ENCODE measurements around the gene DENND2A.

The DENND2A gene

DNA sequence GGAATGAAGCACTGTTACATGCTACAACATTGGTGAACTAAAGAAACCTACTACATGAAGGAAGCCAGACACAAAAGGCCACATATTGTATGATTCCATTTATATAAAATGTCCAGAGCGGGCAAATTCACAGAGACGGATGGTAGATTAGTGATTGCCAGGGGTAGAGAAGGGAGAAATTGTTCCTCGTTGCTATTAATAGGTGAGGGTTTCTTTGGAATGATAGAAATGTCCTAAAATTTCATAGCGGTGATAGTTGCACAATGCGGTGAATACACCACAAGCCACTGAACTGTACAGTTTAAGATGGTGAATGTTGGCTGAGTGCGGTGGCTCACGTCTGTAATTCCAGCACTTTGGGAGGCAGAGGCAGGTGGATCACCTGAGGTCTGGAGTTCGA lies 29.0 kb downstream of the DENND2A start:
- DNase-seq = no peak

DNA sequence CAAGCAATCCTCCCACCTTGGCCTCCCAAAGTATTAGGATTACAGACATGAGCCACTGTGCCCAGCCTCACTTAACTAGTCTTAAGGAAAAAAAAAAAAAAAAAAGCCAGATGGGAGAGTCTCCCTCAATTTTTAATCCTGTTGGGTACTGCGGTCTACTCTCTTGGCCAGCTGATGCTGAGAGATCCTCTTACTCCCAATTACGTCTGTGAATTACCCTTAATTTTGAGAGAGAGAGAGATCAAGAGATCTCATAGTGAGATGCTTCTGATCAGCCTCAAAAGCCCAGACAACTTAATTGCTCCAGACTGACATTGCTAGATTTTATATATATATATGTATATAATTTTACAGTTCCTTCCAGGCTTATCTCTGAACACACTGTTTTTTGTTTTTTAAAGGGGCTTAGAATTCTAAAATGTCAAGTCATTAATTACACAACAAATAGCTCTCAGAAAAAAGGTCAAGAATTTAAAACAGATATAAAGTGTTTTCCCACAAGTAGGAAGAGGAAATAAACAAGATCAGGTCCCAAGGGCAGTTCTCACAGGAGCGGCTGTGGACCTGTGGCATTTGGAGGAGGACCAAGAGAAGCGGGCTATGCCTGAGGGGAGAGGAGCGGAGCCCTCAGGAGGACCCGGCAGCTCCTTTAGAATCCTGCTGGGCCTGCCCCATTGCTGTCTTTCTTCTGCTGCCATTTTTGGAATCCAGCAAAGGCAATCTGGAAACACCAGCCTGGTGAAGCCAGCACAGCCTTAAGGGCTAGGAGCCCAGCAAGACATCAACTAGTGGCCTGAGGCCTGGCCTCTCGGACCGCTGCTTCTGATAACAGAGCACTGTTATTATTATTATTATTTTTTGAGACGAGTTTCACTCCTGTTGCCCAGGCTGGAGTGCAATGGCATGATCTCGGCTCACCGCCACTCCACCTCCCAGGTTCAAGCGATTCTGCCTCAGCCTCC lies 30.1 kb downstream of the DENND2A start:
- no peak for DNase-seq

DNA sequence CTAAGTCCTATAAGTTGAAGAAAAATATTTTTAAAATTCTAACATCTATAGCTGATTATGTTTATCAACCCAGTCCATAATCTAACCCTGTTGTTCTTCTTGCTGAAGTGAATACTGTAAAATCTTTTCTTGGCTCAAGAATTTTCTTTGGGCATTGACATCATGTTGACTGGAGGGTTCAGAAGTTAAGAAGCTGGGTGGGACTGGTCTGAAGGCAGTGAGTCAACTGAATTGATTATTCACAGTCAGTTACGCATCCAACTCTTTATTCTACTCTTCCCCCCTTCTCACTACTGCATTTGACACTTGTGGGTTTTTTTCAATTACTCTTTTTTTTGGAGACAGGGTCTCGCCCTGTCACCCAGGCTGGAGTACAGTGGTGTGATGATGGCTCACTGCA lies 31.0 kb downstream of the DENND2A start:
- no peak for DNase-seq

DNA sequence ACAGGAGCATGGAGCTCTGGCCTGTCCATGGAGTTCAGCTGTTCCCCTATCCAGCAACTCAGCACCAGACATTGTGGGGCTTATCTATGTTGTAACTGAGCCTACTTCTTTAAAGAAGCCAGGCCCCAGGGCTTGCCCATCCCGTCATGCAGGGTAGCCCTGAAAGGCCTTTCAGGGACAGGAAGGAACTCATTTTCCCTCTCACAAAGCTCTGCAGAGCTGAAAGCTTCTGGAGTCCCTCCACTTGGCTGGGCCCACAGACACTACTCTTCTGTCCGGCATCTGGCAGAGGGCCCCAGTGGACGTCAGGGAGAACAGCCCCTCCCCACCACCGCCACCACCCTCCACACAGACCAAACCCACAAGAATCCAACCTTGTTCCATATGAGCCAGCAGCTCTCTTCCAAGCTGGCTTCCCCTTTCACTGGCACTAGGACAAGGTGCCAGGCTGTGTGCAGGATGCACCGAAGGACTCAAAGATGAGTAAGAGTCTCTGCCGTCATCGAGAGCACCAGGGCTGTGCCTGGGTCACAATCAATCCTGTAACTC lies 33.1 kb downstream of the DENND2A start:
- DNase-seq = no peak

DNA sequence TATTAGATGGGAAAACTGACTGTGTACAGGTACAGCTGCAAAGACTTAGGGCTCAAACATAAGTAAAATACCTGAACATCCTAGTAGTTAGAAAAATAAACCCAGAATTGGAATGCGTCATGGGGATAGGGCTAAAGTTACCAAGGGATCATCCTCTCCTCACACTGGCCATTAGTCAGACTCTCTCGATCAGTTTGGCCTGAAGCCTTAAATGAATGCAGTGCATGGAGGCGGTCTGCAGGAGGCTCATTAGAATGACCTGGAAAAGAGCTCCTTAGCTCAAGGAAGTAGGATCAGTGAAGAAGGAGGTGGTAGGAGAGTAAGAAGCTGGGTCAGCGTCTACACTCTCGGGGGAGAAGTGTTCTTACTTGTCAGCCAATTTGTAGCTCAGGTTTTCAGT lies 35.3 kb downstream of the DENND2A start:
- no peak for DNase-seq

DNA sequence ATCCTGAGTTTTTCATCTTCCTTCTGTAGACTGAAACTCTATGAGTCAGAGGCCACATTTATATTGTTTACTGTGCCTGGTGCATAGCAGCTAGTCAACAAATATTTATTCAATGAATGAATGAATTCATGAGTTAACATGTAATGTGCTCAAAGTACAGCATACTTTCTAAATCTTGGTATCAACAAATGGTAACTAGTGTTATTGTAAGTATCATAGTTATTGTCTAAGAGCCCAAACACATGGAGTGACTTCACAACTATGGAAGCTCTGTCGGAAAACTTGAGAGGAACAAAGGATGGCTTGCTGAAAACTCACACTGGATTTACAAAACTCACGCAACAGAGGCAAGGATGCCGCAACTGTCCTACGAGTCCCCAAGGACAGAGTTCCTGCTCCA lies 35.9 kb downstream of the DENND2A start:
- no peak for DNase-seq

DNA sequence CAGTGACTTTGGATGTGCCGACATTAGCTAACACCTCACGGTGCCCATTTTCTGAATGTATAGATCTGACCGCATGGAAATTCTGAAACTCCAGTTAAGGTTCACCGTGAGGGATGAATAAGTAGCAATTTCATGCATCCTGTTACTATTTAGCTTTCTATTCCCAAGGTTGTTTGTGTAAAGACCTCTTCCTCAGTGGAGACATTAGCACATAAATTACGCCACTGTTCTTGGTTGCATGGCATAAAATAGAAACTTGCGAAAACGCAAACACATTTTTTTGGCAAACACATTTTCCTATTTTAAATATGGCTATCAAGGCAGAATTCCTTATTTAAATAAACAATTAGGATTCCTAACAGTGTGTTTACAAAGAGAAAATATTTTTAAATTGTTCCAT lies 36.5 kb downstream of the DENND2A start:
- no peak for DNase-seq

DNA sequence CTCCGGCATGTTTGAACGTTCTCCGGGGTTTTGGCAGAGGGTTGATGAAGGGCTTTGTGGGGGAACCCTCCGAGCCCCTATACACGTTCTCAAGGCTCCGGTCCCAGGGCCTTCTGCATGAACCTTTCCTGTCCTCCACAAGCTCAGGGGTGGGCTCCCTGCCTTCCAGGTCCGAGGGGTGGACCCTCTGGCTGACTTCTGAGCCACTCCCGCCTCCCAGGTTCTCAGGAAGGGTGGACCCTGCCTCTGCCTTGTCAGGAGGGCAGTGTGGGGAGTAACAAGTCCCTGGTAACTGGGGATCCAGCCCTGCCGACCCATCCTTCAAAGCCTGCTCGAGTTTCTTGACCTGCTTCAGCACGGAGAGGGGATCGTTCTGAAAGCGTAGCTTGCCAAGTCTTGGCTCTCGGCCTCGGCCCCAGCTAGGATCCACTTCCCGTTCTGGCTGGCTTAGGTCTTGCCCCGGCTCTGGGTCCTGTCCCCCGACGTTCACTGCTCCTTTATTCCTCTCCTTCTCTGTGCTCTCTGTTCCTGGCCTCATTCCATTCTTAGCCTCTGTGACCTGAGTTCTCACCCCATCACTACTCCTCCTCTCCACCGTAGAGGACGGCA lies 38.9 kb downstream of the DENND2A start:
- no peak for DNase-seq

DNA sequence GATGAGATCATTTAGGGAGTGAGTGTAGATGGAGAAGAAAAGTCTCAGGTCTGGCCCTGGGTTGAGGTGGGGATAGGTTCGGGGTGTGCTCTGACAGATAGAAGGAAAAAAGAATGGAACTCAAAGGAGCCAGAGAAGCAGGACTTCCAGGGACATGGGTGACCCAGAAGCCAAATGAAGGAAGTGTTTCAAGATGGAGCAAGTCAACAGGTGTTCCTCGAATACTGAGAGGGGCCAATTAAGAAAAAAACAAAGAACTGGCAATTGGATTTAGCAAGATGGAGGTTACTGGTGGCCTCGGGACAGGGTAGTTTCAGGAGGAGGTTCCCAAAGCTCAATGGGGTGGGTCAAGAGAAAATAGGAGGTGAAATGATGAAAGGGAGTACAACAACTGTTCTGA lies 40.3 kb downstream of the DENND2A start:
- no peak for DNase-seq

DNA sequence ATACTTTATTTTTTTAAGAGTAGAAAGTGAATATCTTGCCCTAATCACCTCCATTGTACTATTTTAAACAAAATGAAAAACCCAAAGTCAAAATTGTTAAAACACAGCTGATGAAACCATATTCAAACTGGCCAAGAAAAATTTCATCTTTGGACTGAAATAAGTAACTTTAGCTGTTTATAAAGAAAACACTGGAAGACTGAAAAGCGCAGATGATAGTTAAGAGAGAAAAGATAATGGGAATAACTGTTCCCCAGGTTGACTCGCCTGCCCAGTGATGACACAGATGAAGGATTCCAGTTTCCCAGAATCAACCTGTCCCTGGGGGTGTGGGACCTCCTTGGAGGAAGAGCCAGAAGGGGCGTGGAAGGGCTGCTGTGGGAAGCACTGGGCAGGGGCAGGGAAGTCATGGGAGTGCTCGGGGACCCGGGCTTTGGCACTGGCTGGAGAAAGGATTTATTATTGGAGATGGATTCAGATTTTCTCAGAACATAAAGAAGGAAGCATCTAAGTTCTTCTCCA lies 43.1 kb downstream of the DENND2A start:
- no peak for DNase-seq

DNA sequence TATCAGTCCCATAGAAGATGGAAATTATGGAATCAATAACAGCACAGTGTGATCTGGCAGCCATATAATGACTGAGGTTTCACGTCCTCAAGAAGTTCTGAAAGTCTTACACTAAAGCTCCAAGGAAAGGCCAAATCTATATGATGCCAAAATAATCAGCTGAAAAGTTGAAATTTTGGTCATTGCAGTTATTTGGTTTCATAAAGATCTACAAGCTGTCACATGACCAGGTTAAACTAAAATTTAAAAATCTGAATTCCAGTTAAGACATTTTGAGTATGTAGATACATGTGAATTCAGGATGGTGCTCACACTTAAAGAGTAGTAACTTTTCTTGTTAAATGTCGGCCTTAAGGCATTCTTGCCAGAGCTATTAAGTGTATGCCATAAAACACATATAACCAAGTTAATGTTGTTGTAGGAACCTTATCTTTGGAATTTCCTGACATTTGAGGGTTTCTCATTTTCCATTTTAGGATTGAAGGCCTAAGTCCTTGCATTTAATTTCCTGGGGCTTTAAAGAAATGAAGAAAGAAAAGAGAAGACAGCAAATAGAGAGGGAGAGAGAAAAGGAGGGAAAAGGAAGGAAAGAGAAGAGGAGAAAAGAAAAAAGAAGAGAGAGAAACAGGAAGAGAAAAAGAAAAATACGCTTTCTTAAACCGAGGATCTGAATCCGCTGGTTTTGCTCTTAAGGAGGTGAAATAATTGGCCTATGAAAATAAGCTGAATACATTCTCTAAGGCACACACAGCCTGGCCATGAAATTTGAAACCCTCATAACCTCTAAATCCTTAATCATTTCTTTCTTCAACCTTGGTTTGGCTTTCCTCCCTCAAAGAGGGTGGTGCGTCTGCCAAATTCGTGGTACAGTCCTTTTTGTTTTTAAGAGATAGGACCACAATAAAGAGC lies 43.8 kb downstream of the DENND2A start:
- DNase-seq = no peak

DNA sequence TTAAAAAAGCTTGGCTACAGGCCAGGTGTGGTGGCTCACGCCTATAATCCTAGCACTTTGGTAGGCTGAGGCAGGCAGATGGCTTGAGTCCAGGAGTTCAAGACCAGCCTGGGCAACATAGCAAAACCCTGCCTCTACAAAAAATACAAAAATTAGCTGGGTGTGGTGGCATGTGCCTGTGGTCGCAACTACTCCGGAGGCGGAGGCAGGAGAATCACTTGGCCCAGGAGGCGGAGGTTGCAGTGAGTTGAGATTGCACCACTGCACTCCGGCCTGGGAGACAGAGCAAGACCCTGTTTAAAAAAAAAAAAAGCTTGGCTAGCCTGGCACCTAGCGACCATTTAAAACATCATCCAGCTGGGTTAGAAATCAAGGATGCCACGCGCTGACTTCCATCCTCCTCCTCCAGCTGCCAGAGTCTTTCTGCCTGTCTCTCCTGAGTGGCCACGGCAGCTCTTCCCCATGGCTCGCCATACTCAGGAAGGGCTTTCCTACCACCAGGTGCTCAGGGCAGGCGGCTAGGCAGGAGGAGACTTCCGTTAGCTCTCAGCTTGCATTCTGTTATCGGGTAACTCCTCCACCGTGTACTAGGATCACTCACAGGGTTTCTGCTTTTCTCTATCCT lies 45.0 kb downstream of the DENND2A start:
- DNase-seq = no peak

DNA sequence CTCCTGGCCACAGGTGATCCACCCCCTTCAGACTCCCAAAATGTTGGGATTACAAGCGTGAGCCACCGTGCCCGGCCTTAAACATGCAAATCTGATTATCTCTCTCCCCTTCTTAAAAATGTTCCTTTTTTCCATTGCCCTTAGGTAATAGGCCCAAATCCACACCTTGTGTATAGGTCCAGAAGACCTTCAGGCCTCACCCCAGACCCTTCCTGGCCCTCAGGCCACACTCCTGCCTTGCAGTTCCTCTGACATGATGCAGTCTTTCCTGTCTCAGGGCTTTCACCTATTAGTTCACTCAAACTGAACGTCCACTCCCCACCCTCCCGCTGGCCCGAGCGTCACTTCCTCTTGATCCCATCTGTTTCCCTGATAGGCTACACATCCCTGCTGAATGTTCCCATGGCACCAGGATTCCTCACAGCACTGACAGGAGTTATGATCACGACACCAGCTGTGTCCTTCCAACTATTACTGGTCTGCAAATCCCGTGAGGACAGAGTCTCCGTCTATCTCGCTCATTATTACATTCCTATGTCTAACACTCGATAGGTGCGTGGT lies 46.4 kb downstream of the DENND2A start:
- DNase-seq = no peak

DNA sequence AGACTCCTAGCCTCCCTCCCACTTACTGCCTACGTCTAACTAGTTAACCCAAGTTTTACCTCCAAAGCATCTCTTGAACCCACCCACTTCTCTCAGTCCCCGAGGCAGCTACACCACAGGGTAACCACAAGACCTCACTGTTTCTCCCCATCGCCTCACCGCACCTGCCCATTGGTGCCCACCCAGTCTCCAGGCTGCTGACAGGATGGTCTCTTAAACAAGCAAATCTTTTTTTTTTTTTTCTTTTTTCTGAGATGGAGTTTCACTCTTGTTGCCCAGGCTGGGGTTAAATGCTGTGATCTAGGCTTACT lies 47.0 kb downstream of the DENND2A start:
- no peak for DNase-seq

DNA sequence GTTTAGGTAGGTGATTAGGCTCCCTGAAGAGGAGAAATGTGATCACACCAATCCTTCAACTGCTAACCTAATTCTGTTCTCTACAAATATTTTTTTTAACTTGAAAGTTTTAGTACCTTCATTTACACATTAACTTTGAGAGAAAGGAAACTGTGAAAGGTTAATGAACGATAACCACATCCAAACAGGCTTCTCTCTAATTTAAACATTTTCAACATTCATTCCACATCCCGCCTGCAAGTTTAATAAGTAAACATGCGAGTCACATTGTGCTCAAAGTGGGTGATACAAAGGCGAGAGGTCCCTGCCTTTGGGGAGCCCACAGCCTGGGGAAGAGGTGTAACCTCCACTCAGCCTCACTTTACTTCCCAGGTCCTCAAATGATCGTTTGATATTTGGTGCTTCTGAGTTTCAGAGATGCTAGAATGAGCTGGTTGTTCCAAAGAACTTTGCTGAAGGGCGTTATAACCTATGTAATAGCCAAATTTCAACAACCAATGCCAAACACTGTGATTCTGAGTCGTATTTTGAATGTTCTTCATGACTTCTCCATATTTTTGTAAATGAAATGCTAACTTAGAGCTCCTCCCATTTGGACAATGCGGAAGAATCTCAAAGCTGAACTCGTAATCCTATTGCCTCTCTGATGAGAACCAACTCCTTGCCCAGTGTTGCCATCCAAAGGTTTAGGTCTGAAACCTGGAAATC lies 47.5 kb downstream of the DENND2A start:
- DNase-seq = no peak

DNA sequence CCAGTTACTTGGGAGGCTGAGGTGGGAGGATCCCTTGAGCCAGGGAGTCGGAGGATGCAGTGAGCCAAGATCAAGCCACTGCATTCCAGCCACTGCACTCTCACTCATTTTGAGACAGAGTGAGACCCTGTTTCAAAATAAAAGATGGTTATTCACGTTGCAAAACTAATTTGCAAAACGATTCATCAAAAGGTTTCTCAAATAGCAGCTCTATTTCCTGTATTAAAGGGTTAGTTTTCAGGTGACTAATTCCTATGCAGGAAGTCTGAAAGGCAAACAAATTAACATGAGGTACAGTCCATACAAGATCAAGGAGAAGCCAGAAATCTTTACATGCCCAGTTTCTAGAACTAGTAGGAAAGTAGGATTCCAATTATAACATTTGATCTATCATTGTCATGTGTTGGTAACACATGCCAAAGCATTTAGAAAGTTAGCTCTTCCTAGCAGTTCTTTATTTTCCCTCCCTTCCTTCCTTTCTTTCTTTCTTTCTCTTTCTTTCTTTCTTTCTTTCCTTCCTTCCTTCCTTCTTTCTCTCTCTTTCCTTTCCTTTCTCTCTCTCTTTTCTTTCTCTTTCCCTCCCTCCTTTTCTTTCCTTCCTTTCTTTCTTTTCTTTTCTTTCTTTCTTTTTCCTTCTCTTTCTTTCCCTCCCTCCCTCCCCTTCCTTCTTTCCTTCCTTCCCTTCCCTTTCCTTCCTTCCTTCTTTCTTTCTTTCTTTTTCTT lies 49.3 kb downstream of the DENND2A start:
- DNase-seq = no peak

DNA sequence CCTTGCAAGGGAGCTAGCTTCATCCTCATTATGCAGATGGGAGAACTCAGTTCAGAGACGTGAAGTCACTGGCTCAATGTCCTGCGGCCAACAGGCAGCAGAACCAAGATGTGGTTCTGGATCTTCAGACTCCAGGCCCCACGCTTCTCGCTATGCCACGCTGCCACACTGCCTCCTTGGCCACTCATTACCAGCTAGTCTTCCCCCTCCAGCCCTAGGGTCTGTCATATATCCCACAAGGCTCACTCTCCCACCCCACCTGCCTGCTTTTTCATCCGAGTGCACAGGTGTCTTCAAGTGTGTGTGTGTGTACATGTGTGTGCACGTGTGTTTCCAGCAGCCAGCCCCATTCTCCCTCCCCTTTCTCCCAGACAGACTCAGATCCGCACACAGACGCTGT lies 53.4 kb downstream of the DENND2A start:
- no peak for DNase-seq

DNA sequence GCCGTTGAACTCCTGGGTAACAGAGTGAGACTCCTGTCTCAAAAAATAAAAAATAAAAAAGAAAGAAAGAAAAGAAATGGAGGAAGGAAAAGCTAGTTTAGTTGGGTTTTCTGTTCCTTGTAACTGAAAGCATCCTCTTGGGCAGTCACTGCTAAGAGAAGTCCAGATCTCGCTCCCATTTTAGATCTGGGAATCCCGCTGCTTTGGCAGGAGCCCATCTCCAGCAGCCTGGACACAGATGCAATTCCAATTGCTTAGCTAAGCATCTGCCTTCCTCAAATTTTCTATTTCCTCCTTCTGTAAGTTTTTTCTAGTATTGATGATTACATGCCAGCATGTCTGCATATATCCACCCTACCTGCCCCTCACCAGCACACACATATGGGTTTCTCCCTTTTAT lies 54.1 kb downstream of the DENND2A start:
- DNase-seq = no peak

DNA sequence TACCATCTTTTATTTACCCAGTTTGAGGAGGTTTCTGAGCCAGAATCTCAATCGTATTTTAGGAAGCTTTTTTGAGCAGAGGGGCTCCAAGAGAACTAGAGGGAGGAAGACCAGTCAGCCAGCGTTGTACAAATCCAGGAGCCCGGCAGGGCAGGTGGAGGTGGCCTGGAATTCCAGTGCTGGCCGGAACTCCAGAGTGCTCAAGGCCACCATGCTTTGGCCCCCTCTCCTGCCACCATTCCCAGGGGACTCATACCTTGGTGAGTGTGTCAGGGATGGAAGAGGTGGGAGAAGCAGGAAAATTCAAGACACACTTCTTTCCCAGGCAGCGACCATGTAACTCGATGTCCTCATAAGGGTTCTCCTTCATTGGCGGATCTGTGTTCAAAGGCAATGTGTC lies 55.3 kb downstream of the DENND2A start:
- no peak for DNase-seq

DNA sequence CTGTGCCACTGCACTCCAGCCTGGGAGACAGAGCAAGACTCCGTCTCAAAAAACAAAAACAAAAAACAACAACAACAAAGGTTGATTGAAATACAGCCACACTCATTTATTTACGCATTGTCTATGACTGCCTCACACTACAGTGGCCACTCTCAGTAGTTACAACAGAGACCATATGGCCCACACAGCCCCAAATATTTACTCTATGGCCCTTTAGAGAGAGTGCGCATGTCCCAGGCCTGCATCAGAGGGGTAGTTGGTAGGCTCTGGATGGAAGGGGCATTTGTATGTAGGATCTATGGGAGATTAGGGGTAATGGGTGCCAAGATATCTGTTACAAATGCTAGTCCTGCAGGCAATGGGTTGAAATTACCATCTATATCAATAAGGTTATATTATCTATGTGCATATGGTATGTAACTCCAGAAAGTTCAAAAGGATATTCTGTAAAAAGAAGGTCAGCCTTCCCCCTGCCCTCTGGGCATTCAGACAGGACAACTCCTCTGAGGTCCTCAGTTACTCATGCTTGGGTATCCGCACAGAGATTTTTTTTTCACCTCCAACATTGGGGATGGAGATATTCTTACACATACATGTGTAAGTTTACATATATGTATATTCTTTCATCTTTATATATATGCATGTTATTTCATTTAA lies 56.3 kb downstream of the DENND2A start:
- DNase-seq = no peak

All from effector CD4-positive, alpha-beta T cell (primary cell).